Spleen (tissue), 11 donors: Measurements from ENCODE around the gene MNDA. TPM values are rescaled to one million over a fixed set of nuclear protein-coding genes. Genes with fewer than 3 reads are reported as not detected.

Source experiments
- DNase-seq: peaks from one replicate; pipeline ENCODE4 v3.0.0-alpha.2; 2020
- H3K27ac ChIP-seq, 8 donors: fragments of 200-600 bp; sonication (generic) in 7 of 8; 1 replicate in 4 of 8; 2 replicates in 4 of 8; pipeline versions ENCODE4 v1.5.0 to v1.8.0; 2016 to 2021; ENCODE audit warnings: inconsistent platforms in 4 of 8, mild to moderate bottlenecking in 4 of 8, moderate library complexity in 1 of 8
- H3K27me3 ChIP-seq, 7 donors: fragments of 200-600 bp; sonication (generic) in 6 of 7; replicated peaks in 1 of 7; 1 replicate in 4 of 7; 2 replicates in 3 of 7; pipeline versions ENCODE4 v1.5.0 to v1.8.0; 2016 to 2021; ENCODE audit warnings: inconsistent platforms in 3 of 7, mild to moderate bottlenecking in 1 of 7
- H3K36me3 ChIP-seq, 6 donors: fragments of 200-600 bp; sonication (generic) in 5 of 6; 1 replicate in 4 of 6; 2 replicates in 2 of 6; pipeline versions ENCODE4 v1.5.0 to v1.8.0; 2016 to 2021; ENCODE audit warnings: inconsistent platforms in 2 of 6
- H3K4me1 ChIP-seq, 6 donors: fragments of 200-600 bp; sonication (generic) in 5 of 6; 1 replicate in 3 of 6; 2 replicates in 3 of 6; pipeline versions ENCODE4 v1.5.0 to v1.8.0; 2016 to 2021; ENCODE audit warnings: inconsistent platforms in 3 of 6
- H3K4me3 ChIP-seq, 8 donors: fragments of 200-600 bp; sonication (generic) in 7 of 8; 1 replicate in 4 of 8; 2 replicates in 4 of 8; pipeline versions ENCODE4 v1.5.0 to v1.8.0; 2016 to 2021; ENCODE audit warnings: inconsistent platforms in 4 of 8, mild to moderate bottlenecking in 4 of 8, moderate library complexity in 2 of 8
- H3K9me3 ChIP-seq, 8 donors: fragments of 200-600 bp; sonication (generic) in 7 of 8; 1 replicate in 4 of 8; 2 replicates in 4 of 8; pipeline versions ENCODE4 v1.5.0 to v1.8.0; 2016 to 2021; ENCODE audit warnings: inconsistent platforms in 4 of 8
- CTCF ChIP-seq, 11 experiments: fragments of 200-600 bp in 7 of 11; fragments of 450-650 bp in 4 of 11; sonication (generic) in 4 of 11; IDR thresholded peaks in 8 of 11; conservative IDR thresholded peaks in 3 of 11; 1 replicate in 7 of 11; 2 replicates in 4 of 11; pipeline versions ENCODE4 v1.4.0 to v1.8.0; 2016 to 2021; ENCODE audit warnings: antibody characterized with exemption in 11 of 11, inconsistent platforms in 4 of 11, mild to moderate bottlenecking in 1 of 11
- POLR2A ChIP-seq, 3 donors: fragments of 450-650 bp; IDR thresholded peaks; one replicate each; pipeline ENCODE4 v1.5.1; 2017; ENCODE audit warnings: antibody characterized with exemption in 3 of 3, mild to moderate bottlenecking in 1 of 3
- POLR2AphosphoS5 ChIP-seq, 3 donors: sonication (generic); formaldehyde crosslinking; IDR thresholded peaks; one replicate each; pipeline ENCODE4 v1.5.1; 2017; ENCODE audit warnings: antibody characterized with exemption in 3 of 3
- WGBS, 5 donors: extraction: QIAGEN DNeasy Blood & Tissue Kit in 3 of 5; methylation state at CpG; one replicate each; pipeline versions ENCODE4 v1.1.5 to v1.1.7; 2013 to 2018; 5-methylcytosine and 5-hydroxymethylcytosine counted together
- intact Hi-C: fragments of 100-400 bp; cut with DNase I; formaldehyde crosslinking; loops from one replicate; pipeline ENCODE4 v1.15.0; 2023; ENCODE audit warnings: low total_unique reads
- polyA plus RNA-seq, 3 donors: library from polyadenylated mRNA; stranded (reverse); fragments of 200-250 nt; gene quantifications; one replicate each; pipeline ENCODE4 v1.2.1, GENCODE V29; 2013
- small RNA-seq, 4 donors: library from RNA; depleted of rRNA; stranded (forward); fragments of <200 nt; gene quantifications; one replicate each; pipeline ENCODE3, GENCODE V24; 2016
- total RNA-seq, 7 donors: library from RNA; depleted of rRNA in 3 of 7; stranded (reverse); fragments of >200 nt in 3 of 7; fragmentation: NEBNext Ultra II Directional in 4 of 7; extraction: Animal tissue kit (Norgen Biotek cat#: 25700) in 4 of 7; gene quantifications; one replicate each; pipeline versions ENCODE4 v1.1.0 to v1.2.1, GENCODE V29; 2016 to 2021
- donor health status: healthy with polysubstance abuse.
- donor health status: DM: no; HTN: no; CAD: no; lungs with moderate emphysema.
- donor health status: DM: no; HTN: no; CAD: no.
- donor health status: Bipolar disorder and iron deficiency.
- donor health status: healthy.
- donor health status: DM: no; HTN: no; CAD: no.
- donor health status: DM: yes; HTN: yes; CAD: no.

MNDA gene
- total and polyA plus RNA-seq, 10 donors = 9.3 to 218 (median 96.9) TPM

GRCh38 chr1:158898722-158899121 lies 67.6 kb downstream of the MNDA start:
- no peak for DNase-seq
- Histone ChIP-seq H3K4me3 (no peak overlapping the region), H3K36me3 (no peaks in the 10 kb centered on the region), H3K9me3 (peaks cover 0 to 14% (median 12%) of the 10 kb centered on the region in 8 donors), H3K4me1 (no peaks in the 10 kb centered on the region), H3K27me3 (no peaks in the 10 kb centered on the region), H3K27ac (no peak overlapping the region)
- intact Hi-C loops = no loop called here
- TF ChIP-seq CTCF (IDR thresholded peaks at IDR 0.05 in 8 of 11, conservative IDR thresholded peaks at IDR 0.05 in 3 of 11) = no peak
- TF ChIP-seq POLR2AphosphoS5 (IDR thresholded peaks at IDR 0.05) = no peak
- no peak for TF ChIP-seq POLR2A (IDR thresholded peaks at IDR 0.05)
- 91 to 97% (median 93%) methylated on average over 2 of the region's 2 CpGs; no CpG with 5 or more reads in 2 of the 5 donors for WGBS, 5 donors

Small RNA genes within 50 kb of the gene (small RNA-seq; reads per million reads assigned to genes)
- 0 reads per million in 4 donors for gene OR2AQ1P

Other genes starting within 250 kb of the MNDA start
- gene OR10Z1, start 226.1 kb upstream of the MNDA start, total RNA-seq = not detected
- gene OR10Z1, start 226.1 kb upstream of the MNDA start, polyA plus RNA-seq = not detected
- 10 to 100 TPM in 1 of 7 donors, 1 to 10 TPM in 5, under 1 TPM in 1; 0.97 to 32.6 (median 5.1) TPM for gene SPTA1, start 144.6 kb upstream of the MNDA start, total RNA-seq
- gene SPTA1, start 144.6 kb upstream of the MNDA start, polyA plus RNA-seq = under 1 TPM; 0.05 to 0.45 (median 0.07) TPM
- gene OR6K2, start 130.7 kb upstream of the MNDA start, total RNA-seq = not detected
- not detected for gene OR6K2, start 130.7 kb upstream of the MNDA start, polyA plus RNA-seq
- under 1 TPM in 1 of 7 donors, not detected in 6; 0.67 TPM for gene OR6K3, start 110.6 kb upstream of the MNDA start, total RNA-seq
- gene OR6K3, start 110.6 kb upstream of the MNDA start, polyA plus RNA-seq = not detected
- gene OR6K6, start 76.6 kb upstream of the MNDA start, total RNA-seq = not detected
- gene OR6K6, start 76.6 kb upstream of the MNDA start, polyA plus RNA-seq = not detected
- gene OR6N1, start 59.2 kb upstream of the MNDA start, total RNA-seq = under 1 TPM in 2 of 7 donors, not detected in 5; 0.77 to 0.84 TPM
- gene OR6N1, start 59.2 kb upstream of the MNDA start, polyA plus RNA-seq = under 1 TPM in 1 of 3 donors, not detected in 2; 0.10 TPM
- under 1 TPM in 1 of 7 donors, not detected in 6; 0.47 TPM for gene OR6N2, start 50.1 kb upstream of the MNDA start, total RNA-seq
- gene OR6N2, start 50.1 kb upstream of the MNDA start, polyA plus RNA-seq = not detected
- 10 to 100 TPM; 17.3 to 48.2 (median 25.9) TPM for gene PYHIN1, start 100.2 kb downstream of the MNDA start, total RNA-seq
- gene PYHIN1, start 100.2 kb downstream of the MNDA start, polyA plus RNA-seq = 1 to 10 TPM; 3.5 to 4.0 (median 3.9) TPM
- 100 to 1,000 TPM; 155 to 201 (median 175) TPM for gene IFI16, start 178.6 kb downstream of the MNDA start, total RNA-seq
- 100 to 1,000 TPM; 165 to 205 (median 186) TPM for gene IFI16, start 178.6 kb downstream of the MNDA start, polyA plus RNA-seq
- gene AIM2, start 245.4 kb downstream of the MNDA start, total RNA-seq = 10 to 100 TPM; 29.3 to 73.9 (median 42.6) TPM
- 10 to 100 TPM; 26.2 to 57.8 (median 33.4) TPM for gene AIM2, start 245.4 kb downstream of the MNDA start, polyA plus RNA-seq